Measurements from ENCODE around the gene MTRF1L.

The MTRF1L gene

GRCh38 chr6:152943260-152943897 lies 59.1 kb downstream of the MTRF1L start:
- no peak overlapping the region for H3K27ac Mint-ChIP-seq
- TF ChIP-seq CTCF (IDR thresholded peaks at IDR 0.05; ENCODE audit: unreplicated experiment in 3 of 3): no peak
- peaks cover 8% of the 10 kb centered on the region for H3K27me3 Mint-ChIP-seq (ENCODE audit: low read depth)
- no peak overlapping the region for H3K4me3 Mint-ChIP-seq
- H3K4me1 Mint-ChIP-seq: no peaks in the 10 kb centered on the region
- no peaks in the 10 kb centered on the region for H3K36me3 Mint-ChIP-seq (ENCODE audit: low read depth)
- H3K9me3 Mint-ChIP-seq: no peaks in the 10 kb centered on the region

- H3K36me3 Mint-ChIP-seq (ENCODE audit: low read depth): no peaks in the 10 kb centered on the region
- H3K27me3 Mint-ChIP-seq (ENCODE audit: low read depth): peaks cover 8% of the 10 kb centered on the region
- no peaks in the 10 kb centered on the region for H3K9me3 Mint-ChIP-seq
- no peaks in the 10 kb centered on the region for H3K4me1 Mint-ChIP-seq
- H3K4me3 Mint-ChIP-seq: no peak overlapping the region
- TF ChIP-seq CTCF (IDR thresholded peaks at IDR 0.05; ENCODE audit: unreplicated experiment in 3 of 3): no peak
- no peak overlapping the region for H3K27ac Mint-ChIP-seq
Observed at GRCh38 chr6:152942319-152942869, 60.1 kb downstream of the MTRF1L start.

- Mint-ChIP-seq H3K4me1 (no peaks in the 10 kb centered on the region), H3K4me3 (no peak overlapping the region), H3K27me3 (ENCODE audit: low read depth) (peaks cover 8% of the 10 kb centered on the region), H3K36me3 (ENCODE audit: low read depth) (no peaks in the 10 kb centered on the region), H3K27ac (no peak overlapping the region), H3K9me3 (no peaks in the 10 kb centered on the region)
- no peak for TF ChIP-seq CTCF (IDR thresholded peaks at IDR 0.05; ENCODE audit: unreplicated experiment in 3 of 3)
Observed at GRCh38 chr6:152941746-152942145, 60.8 kb downstream of the MTRF1L start.
